H9 (cell line): Measurements from ENCODE around the gene DHX35. TPM values are rescaled to one million over a fixed set of nuclear protein-coding genes. Genes with fewer than 3 reads are reported as not detected.

Experiments
- DNase-seq: peaks from one replicate; pipeline ENCODE4 v3.0.0-alpha.2; 2017
- H2AFZ ChIP-seq: one replicate; pipeline ENCODE4 v1.6.1; 2013; ENCODE audit warnings: mild to moderate bottlenecking, low read length, control low read depth, moderate library complexity
- H2AK5ac ChIP-seq: 2 replicates; pipeline ENCODE4 v1.6.1; 2013; ENCODE audit warnings: low read length, control low read depth, mixed read lengths; ENCODE audit not compliant: insufficient read length
- H2BK120ac ChIP-seq: one replicate; pipeline ENCODE4 v1.6.1; 2013; ENCODE audit warnings: low read depth, mild to moderate bottlenecking, low read length, control low read depth, inconsistent platforms; ENCODE audit not compliant: poor library complexity, severe bottlenecking
- H2BK12ac ChIP-seq: 2 replicates; pipeline ENCODE4 v1.6.1; 2013; ENCODE audit warnings: low read length, control low read depth, mixed read lengths, low read depth; ENCODE audit not compliant: insufficient read length
- H2BK15ac ChIP-seq: 2 replicates; pipeline ENCODE4 v1.6.1; 2013; ENCODE audit warnings: low read depth, low read length, control low read depth
- H2BK20ac ChIP-seq: one replicate; pipeline ENCODE4 v1.6.1; 2013; ENCODE audit warnings: low read depth, mild to moderate bottlenecking, low read length, control low read depth, inconsistent platforms; ENCODE audit not compliant: poor library complexity, severe bottlenecking
- H2BK5ac ChIP-seq: 2 replicates; pipeline ENCODE4 v1.6.1; 2013; ENCODE audit warnings: low read length, control low read depth, mixed read lengths; ENCODE audit not compliant: insufficient read length
- H3K14ac ChIP-seq: 2 replicates; pipeline ENCODE4 v1.6.1; 2013; ENCODE audit warnings: low read length, control low read depth; ENCODE audit not compliant: insufficient read depth
- H3K18ac ChIP-seq: 2 replicates; pipeline ENCODE4 v1.6.1; 2013; ENCODE audit warnings: low read depth, mild to moderate bottlenecking, mixed read lengths, low read length, control low read depth; ENCODE audit not compliant: insufficient read length
- H3K23ac ChIP-seq: 2 replicates; pipeline ENCODE4 v1.6.1; 2013; ENCODE audit warnings: low read length, control low read depth, mixed read lengths, low read depth; ENCODE audit not compliant: insufficient read length
- H3K23me2 ChIP-seq: 2 replicates; pipeline ENCODE4 v1.6.1; 2013; ENCODE audit warnings: low read depth, mild to moderate bottlenecking, mixed read lengths, low read length, control low read depth; ENCODE audit not compliant: insufficient read length, poor library complexity, severe bottlenecking
- H3K27ac ChIP-seq: 2 replicates; pipeline ENCODE4 v1.5.1; 2013; ENCODE audit warnings: low read length, control low read depth, mixed read lengths, low read depth; ENCODE audit not compliant: insufficient read length
- H3K27me3 ChIP-seq: 2 replicates; pipeline ENCODE4 v1.6.1; 2013; ENCODE audit warnings: low read length, control low read depth, inconsistent platforms; ENCODE audit not compliant: insufficient read depth
- H3K4ac ChIP-seq: 2 replicates; pipeline ENCODE4 v1.6.1; 2013; ENCODE audit warnings: low read depth, mild to moderate bottlenecking, control low read depth, inconsistent platforms, low read length, moderate library complexity
- H3K4me1 ChIP-seq: 2 replicates; pipeline ENCODE4 v1.6.1; 2013; ENCODE audit warnings: low read length, control low read depth, inconsistent platforms; ENCODE audit not compliant: insufficient read depth
- H3K4me2 ChIP-seq: 2 replicates; pipeline ENCODE4 v1.6.1; 2013; ENCODE audit warnings: low read length, control low read depth, mixed read lengths; ENCODE audit not compliant: insufficient read length, insufficient read depth
- H3K56ac ChIP-seq: 2 replicates; pipeline ENCODE4 v1.6.1; 2013; ENCODE audit warnings: low read depth, mild to moderate bottlenecking, mixed read lengths, low read length, control low read depth; ENCODE audit not compliant: insufficient read length
- H3K79me1 ChIP-seq: 2 replicates; pipeline ENCODE4 v1.6.1; 2013; ENCODE audit warnings: low read depth, mild to moderate bottlenecking, moderate library complexity, low read length, control low read depth, inconsistent platforms; ENCODE audit not compliant: insufficient read depth, poor library complexity, severe bottlenecking
- H3K79me2 ChIP-seq: 2 replicates; pipeline ENCODE4 v1.6.1; 2013; ENCODE audit warnings: low read length, control low read depth, inconsistent platforms; ENCODE audit not compliant: insufficient read depth
- H3K9ac ChIP-seq: 2 replicates; pipeline ENCODE4 v1.6.1; 2013; ENCODE audit warnings: low read length, control low read depth, mixed read lengths; ENCODE audit not compliant: insufficient read length; ENCODE audit errors: extremely low read depth
- H3K9me3 ChIP-seq: one replicate; pipeline ENCODE4 v1.6.1; 2013; ENCODE audit warnings: low read depth, low read length, inconsistent platforms; ENCODE audit not compliant: control insufficient read depth
- H3T11ph ChIP-seq: one replicate; pipeline ENCODE4 v1.6.1; 2013; ENCODE audit warnings: mild to moderate bottlenecking, low read length, control low read depth, inconsistent platforms
- H4K20me1 ChIP-seq: one replicate; pipeline ENCODE4 v1.6.1; 2013; ENCODE audit not compliant: control insufficient read depth, insufficient read length, insufficient read depth
- H4K5ac ChIP-seq: 2 replicates; pipeline ENCODE4 v1.6.1; 2013; ENCODE audit warnings: low read depth, mild to moderate bottlenecking, mixed read lengths, low read length, control low read depth; ENCODE audit not compliant: insufficient read length
- H4K8ac ChIP-seq: replicated peaks from 2 replicates; pipeline ENCODE4 v1.6.1; 2013; ENCODE audit warnings: low read length, control low read depth, mixed read lengths, low read depth; ENCODE audit not compliant: insufficient read length
- H4K91ac ChIP-seq: 2 replicates; pipeline ENCODE4 v1.6.1; 2013; ENCODE audit warnings: low read depth, mild to moderate bottlenecking, moderate library complexity, mixed read lengths, low read length, control low read depth; ENCODE audit not compliant: insufficient read length
- H3K27ac Mint-ChIP-seq, 3 experiments: 2 replicates in 2 of 3; 3 replicates in 1 of 3; pipeline ENCODE4 v1.8.0; 2020 to 2021; ENCODE audit warnings: mixed read lengths in 3 of 3, mild to moderate bottlenecking in 1 of 3, moderate library complexity in 1 of 3
- H3K27me3 Mint-ChIP-seq: 2 replicates; pipeline ENCODE4 v1.8.0; 2021; ENCODE audit warnings: low read depth, mild to moderate bottlenecking, moderate library complexity, mixed read lengths
- H3K36me3 Mint-ChIP-seq, 3 experiments: 2 replicates in 2 of 3; 3 replicates in 1 of 3; pipeline ENCODE4 v1.8.0; 2020 to 2021; ENCODE audit warnings: low read depth in 3 of 3, mixed read lengths in 3 of 3; ENCODE audit not compliant: insufficient read depth in 1 of 3
- H3K4me1 Mint-ChIP-seq, 2 experiments: 2 replicates each; pipeline ENCODE4 v1.8.0; 2020; ENCODE audit warnings: mixed read lengths in 2 of 2
- H3K4me3 Mint-ChIP-seq, 2 experiments: 2 replicates in 1 of 2; 3 replicates in 1 of 2; pipeline ENCODE4 v1.8.0; 2020 to 2021; ENCODE audit warnings: mild to moderate bottlenecking in 2 of 2, mixed read lengths in 2 of 2, moderate library complexity in 1 of 2
- H3K9me3 Mint-ChIP-seq, 2 experiments: 2 replicates in 1 of 2; 3 replicates in 1 of 2; pipeline ENCODE4 v1.8.0; 2020; ENCODE audit warnings: mild to moderate bottlenecking in 2 of 2, mixed read lengths in 2 of 2, moderate library complexity in 1 of 2
- WGBS: extraction: QIAGEN DNeasy Blood & Tissue Kit; methylation state at CpG from one replicate; pipeline ENCODE4 v1.1.7; 2013; ENCODE audit warnings: missing lambda C conversion rate, low lambda C conversion rate, mixed read lengths; ENCODE audit not compliant: insufficient read length; ENCODE audit errors: extremely low coverage; 5-methylcytosine and 5-hydroxymethylcytosine counted together
- total RNA-seq: library from RNA; stranded (reverse); gene quantifications from 2 replicates; pipeline ENCODE4 v1.2.1, GENCODE V29; 2021
- TF ChIP-seq, protein P1 (sequence below): fragments of 200-600 bp; sonication (generic); conservative IDR thresholded peaks from 3 replicates; pipeline ENCODE4 v1.8.0; 2021; ENCODE audit warnings: antibody characterized with exemption, mild to moderate bottlenecking

The DHX35 gene
- total RNA-seq, 1 experiment from 2014 or later: 14.4 TPM

DNA sequence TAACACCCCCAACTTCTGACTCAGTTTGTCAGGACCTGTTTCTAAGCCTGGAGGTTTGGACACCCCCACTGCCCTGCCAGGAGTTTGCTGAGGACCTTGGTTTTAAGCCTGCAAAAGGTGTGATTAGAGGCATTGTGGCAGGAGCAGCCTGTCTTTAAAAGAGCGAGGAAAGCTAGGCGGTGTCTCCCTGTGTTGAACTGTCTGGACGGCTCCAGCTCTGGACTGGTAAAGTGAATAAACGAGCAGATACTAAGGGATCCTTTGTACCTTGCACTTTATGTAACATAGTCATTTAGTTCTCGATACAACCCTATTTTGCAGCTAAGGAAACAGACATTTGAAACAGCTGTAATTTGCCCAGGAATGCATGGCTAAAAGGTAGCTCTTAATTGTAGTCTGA lies 21.5 kb upstream of the DHX35 start:
- Mint-ChIP-seq H3K4me1 (peaks cover 13 to 19% of the 10 kb centered on the region in 2 experiments), H3K27ac (peak overlapping the region in 1 of 3 experiments; percentile 64; a peak in 1 of 7 replicates), H3K4me3 (no peak overlapping the region), H3K27me3 (no peaks in the 10 kb centered on the region), H3K36me3 (peaks cover 31 to 78% (median 76%) of the 10 kb centered on the region in 3 experiments; a peak in 6 of 7 replicates), H3K9me3 (no peaks in the 10 kb centered on the region)
- Histone ChIP-seq H4K91ac (no peak overlapping the region), H3K23me2 (no peaks in the 10 kb centered on the region), H3K79me1 (peaks cover 9% of the 10 kb centered on the region), H3K27ac (no peak overlapping the region), H3K23ac (no peak overlapping the region), H3K27me3 (no peaks in the 10 kb centered on the region), H4K5ac (no peak overlapping the region), H3T11ph (no peak overlapping the region), H3K4me2 (no peak overlapping the region), H3K4ac (no peak overlapping the region), H2AFZ (no peak overlapping the region), H3K79me2 (peaks cover 29% of the 10 kb centered on the region; the same call in 1 of the 2 replicates), H3K14ac (no peak overlapping the region), H4K20me1 (no peaks in the 10 kb centered on the region), H3K9ac (no peak overlapping the region), H2AK5ac (no peak overlapping the region), H2BK12ac (no peak overlapping the region), H3K18ac (no peak overlapping the region), H3K56ac (no peak overlapping the region), H4K8ac (no peak overlapping the region), H3K9me3 (no peaks in the 10 kb centered on the region), H2BK20ac (no peak overlapping the region), H2BK120ac (no peak overlapping the region), H3K4me1 (peaks cover 3% of the 10 kb centered on the region; the same call in 1 of the 2 replicates), H2BK5ac (no peak overlapping the region), H2BK15ac (no peak overlapping the region)
- no peak for DNase-seq
- TF ChIP-seq, protein P1, sequence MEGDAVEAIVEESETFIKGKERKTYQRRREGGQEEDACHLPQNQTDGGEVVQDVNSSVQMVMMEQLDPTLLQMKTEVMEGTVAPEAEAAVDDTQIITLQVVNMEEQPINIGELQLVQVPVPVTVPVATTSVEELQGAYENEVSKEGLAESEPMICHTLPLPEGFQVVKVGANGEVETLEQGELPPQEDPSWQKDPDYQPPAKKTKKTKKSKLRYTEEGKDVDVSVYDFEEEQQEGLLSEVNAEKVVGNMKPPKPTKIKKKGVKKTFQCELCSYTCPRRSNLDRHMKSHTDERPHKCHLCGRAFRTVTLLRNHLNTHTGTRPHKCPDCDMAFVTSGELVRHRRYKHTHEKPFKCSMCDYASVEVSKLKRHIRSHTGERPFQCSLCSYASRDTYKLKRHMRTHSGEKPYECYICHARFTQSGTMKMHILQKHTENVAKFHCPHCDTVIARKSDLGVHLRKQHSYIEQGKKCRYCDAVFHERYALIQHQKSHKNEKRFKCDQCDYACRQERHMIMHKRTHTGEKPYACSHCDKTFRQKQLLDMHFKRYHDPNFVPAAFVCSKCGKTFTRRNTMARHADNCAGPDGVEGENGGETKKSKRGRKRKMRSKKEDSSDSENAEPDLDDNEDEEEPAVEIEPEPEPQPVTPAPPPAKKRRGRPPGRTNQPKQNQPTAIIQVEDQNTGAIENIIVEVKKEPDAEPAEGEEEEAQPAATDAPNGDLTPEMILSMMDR: no peak
- WGBS: no CpG with 5 or more reads among the region's 5 CpGs
